ENCODE measurements around the gene AMN. TPM values are rescaled to one million over a fixed set of nuclear protein-coding genes. Genes with fewer than 3 reads are reported as not detected.

Gene AMN
- total RNA-seq, 4 donors from 2014 or later, result 0.21 TPM; not detected in 3

GRCh38 chr14:102940729-102941362 lies 18.4 kb downstream of the AMN start:
- DNase-seq (ENCODE audit: low spot score in 2 of 2), result no peak
- TF ChIP-seq CTCF (IDR thresholded peaks at IDR 0.05) (no peak), EP300 (IDR thresholded peaks at IDR 0.05) (no peak), POLR2A (IDR thresholded peaks at IDR 0.05) (no peak)
- Histone ChIP-seq H3K4me1 (peaks cover 0 to 11% (median 0%) of the 10 kb centered on the region in 4 donors), H3K27me3 (no peaks in the 10 kb centered on the region), H3K4me3 (no peak overlapping the region), H3K36me3 (peaks cover 5 to 100% (median 17%) of the 10 kb centered on the region in 3 donors), H3K9me3 (no peaks in the 10 kb centered on the region), H3K27ac (no peak overlapping the region)
- whole genome bisulfite sequencing, 2 donors, result 63 to 65% methylated on average over 14 to 18 of the region's 19 CpGs

GRCh38 chr14:102941419-102942011 lies 19.1 kb downstream of the AMN start:
- 67 to 80% methylated on average over 7 to 10 of the region's 10 CpGs for WGBS, 2 donors
- TF ChIP-seq EP300 (IDR thresholded peaks at IDR 0.05), result no peak
- TF ChIP-seq POLR2A (IDR thresholded peaks at IDR 0.05), result no peak
- TF ChIP-seq CTCF (IDR thresholded peaks at IDR 0.05), result no peak
- peaks cover 0 to 11% (median 0%) of the 10 kb centered on the region in 4 donors for H3K4me1 ChIP-seq
- no peak overlapping the region for H3K27ac ChIP-seq
- no peak overlapping the region for H3K4me3 ChIP-seq
- no peaks in the 10 kb centered on the region for H3K27me3 ChIP-seq
- no peak for DNase-seq (ENCODE audit: low spot score in 2 of 2)
- H3K36me3 ChIP-seq, result peaks cover 9 to 100% (median 19%) of the 10 kb centered on the region in 3 donors
- no peaks in the 10 kb centered on the region for H3K9me3 ChIP-seq

GRCh38 chr14:102942069-102942468 lies 19.6 kb downstream of the AMN start:
- H3K36me3 ChIP-seq, result peaks cover 9 to 100% (median 19%) of the 10 kb centered on the region in 3 donors
- H3K4me3 ChIP-seq, result no peak overlapping the region
- peaks cover 0 to 11% (median 0%) of the 10 kb centered on the region in 4 donors for H3K4me1 ChIP-seq
- H3K27ac ChIP-seq, result no peak overlapping the region
- no peaks in the 10 kb centered on the region for H3K9me3 ChIP-seq
- no peak for DNase-seq (ENCODE audit: low spot score in 2 of 2)
- no peaks in the 10 kb centered on the region for H3K27me3 ChIP-seq
- 82 to 92% methylated on average over 13 of the region's 13 CpGs for WGBS, 2 donors
- TF ChIP-seq CTCF (IDR thresholded peaks at IDR 0.05) (no peak), POLR2A (IDR thresholded peaks at IDR 0.05) (no peak), EP300 (IDR thresholded peaks at IDR 0.05) (no peak)

GRCh38 chr14:102943454-102943853 lies 21.0 kb downstream of the AMN start:
- Histone ChIP-seq H3K27ac (no peak overlapping the region), H3K9me3 (no peaks in the 10 kb centered on the region), H3K36me3 (peaks cover 9 to 95% (median 13%) of the 10 kb centered on the region in 3 donors), H3K27me3 (no peaks in the 10 kb centered on the region), H3K4me1 (peaks cover 0 to 11% (median 0%) of the 10 kb centered on the region in 4 donors), H3K4me3 (no peak overlapping the region)
- no peak for DNase-seq (ENCODE audit: low spot score in 2 of 2)
- 90 to 92% methylated on average over 16 of the region's 16 CpGs for whole genome bisulfite sequencing, 2 donors
- TF ChIP-seq EP300 (IDR thresholded peaks at IDR 0.05), result no peak
- no peak for TF ChIP-seq POLR2A (IDR thresholded peaks at IDR 0.05)
- TF ChIP-seq CTCF (IDR thresholded peaks at IDR 0.05), result no peak

GRCh38 chr14:102943979-102944378 lies 21.5 kb downstream of the AMN start:
- no peak overlapping the region for H3K4me3 ChIP-seq
- TF ChIP-seq EP300 (IDR thresholded peaks at IDR 0.05) (no peak), POLR2A (IDR thresholded peaks at IDR 0.05) (no peak), CTCF (IDR thresholded peaks at IDR 0.05) (no peak)
- 94 to 97% methylated on average over 15 of the region's 15 CpGs for WGBS, 2 donors
- DNase-seq (ENCODE audit: low spot score in 2 of 2), result no peak
- H3K27ac ChIP-seq, result no peak overlapping the region
- H3K9me3 ChIP-seq, result no peaks in the 10 kb centered on the region
- peaks cover 9 to 95% (median 13%) of the 10 kb centered on the region in 3 donors for H3K36me3 ChIP-seq
- peaks cover 0 to 15% (median 2%) of the 10 kb centered on the region in 4 donors for H3K4me1 ChIP-seq
- H3K27me3 ChIP-seq, result no peaks in the 10 kb centered on the region
